ENCODE measurements around the gene MDK. TPM values are rescaled to one million over a fixed set of nuclear protein-coding genes. Genes with fewer than 3 reads are reported as not detected.

The MDK gene
- total and polyA plus RNA-seq, 4 donors, result 2.3 to 41.8 (median 13.5) TPM

- no peaks in the 10 kb centered on the region for H3K27me3 ChIP-seq (ENCODE audit: control insufficient read depth in 4 of 4, insufficient read depth in 4 of 4, low read length in 3 of 4)
- no peaks in the 10 kb centered on the region for H3K4me1 ChIP-seq (ENCODE audit: control insufficient read depth in 4 of 4, insufficient read depth in 4 of 4, low read length in 3 of 4)
- H3K36me3 ChIP-seq (ENCODE audit: control insufficient read depth in 4 of 4, insufficient read depth in 3 of 4, low read depth in 1 of 4, low read length in 3 of 4), result peaks cover 2 to 24% (median 11%) of the 10 kb centered on the region in 4 donors
- DNase-seq (ENCODE audit: low spot score), result no peak
- no peak overlapping the region for H3K27ac ChIP-seq (ENCODE audit: low read depth in 1 of 2, low read length in 2 of 2)
- TF ChIP-seq JUND (IDR thresholded peaks at IDR 0.05), result no peak
- no peak for TF ChIP-seq YY1 (IDR thresholded peaks at IDR 0.05)
- no peak for TF ChIP-seq HNF4G (IDR thresholded peaks at IDR 0.05)
- WGBS, result 90% methylated on average over 4 of the region's 4 CpGs
- no peak overlapping the region for H3K9ac ChIP-seq (ENCODE audit: low read depth in 1 of 2, low read length in 2 of 2)
- H3K4me3 ChIP-seq (ENCODE audit: low read depth in 1 of 3, low read length in 3 of 3), result no peak overlapping the region
- no peaks in the 10 kb centered on the region for H3K9me3 ChIP-seq (ENCODE audit: control insufficient read depth in 4 of 4, low read length in 3 of 4)
These were observed 44.9 kb downstream of the MDK start for GRCh38 chr11:46426233-46426991.

GRCh38 chr11:46427364-46427763 is 45.9 kb downstream of the MDK start:
- Histone ChIP-seq H3K9ac (ENCODE audit: low read depth in 1 of 2, low read length in 2 of 2) (no peak overlapping the region), H3K27ac (ENCODE audit: low read depth in 1 of 2, low read length in 2 of 2) (no peak overlapping the region), H3K36me3 (ENCODE audit: control insufficient read depth in 4 of 4, insufficient read depth in 3 of 4, low read depth in 1 of 4, low read length in 3 of 4) (peaks cover 3 to 28% (median 13%) of the 10 kb centered on the region in 4 donors), H3K9me3 (ENCODE audit: control insufficient read depth in 4 of 4, low read length in 3 of 4) (no peaks in the 10 kb centered on the region), H3K4me1 (ENCODE audit: control insufficient read depth in 4 of 4, insufficient read depth in 4 of 4, low read length in 3 of 4) (no peaks in the 10 kb centered on the region), H3K4me3 (ENCODE audit: low read depth in 1 of 3, low read length in 3 of 3) (no peak overlapping the region), H3K27me3 (ENCODE audit: control insufficient read depth in 4 of 4, insufficient read depth in 4 of 4, low read length in 3 of 4) (no peaks in the 10 kb centered on the region)
- WGBS, result 92% methylated on average over 9 of the region's 9 CpGs
- no peak for TF ChIP-seq FOXA1 (IDR thresholded peaks at IDR 0.05)
- no peak for DNase-seq (ENCODE audit: low spot score)

DNA sequence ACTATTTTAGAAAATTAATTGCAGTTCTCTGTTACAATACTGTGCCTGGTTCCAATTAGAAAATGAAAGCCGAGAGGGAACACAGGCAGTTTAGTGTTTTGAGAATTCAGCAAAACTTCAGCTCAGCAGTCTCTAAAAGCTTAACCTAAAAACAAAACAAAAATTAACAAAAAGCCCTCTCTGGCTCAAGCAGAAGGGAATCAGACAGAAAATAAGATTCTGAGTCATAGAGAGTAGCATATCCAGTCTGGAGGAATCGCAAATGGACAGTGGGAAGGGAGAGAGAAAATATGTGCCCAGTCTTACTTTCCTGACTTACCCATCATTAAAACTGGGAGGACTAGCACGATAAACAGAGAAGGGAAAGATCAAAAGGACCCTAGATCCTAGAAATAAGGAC is 48.2 kb downstream of the MDK start:
- Histone ChIP-seq H3K9me3 (ENCODE audit: control insufficient read depth in 4 of 4, low read length in 3 of 4) (no peaks in the 10 kb centered on the region), H3K4me3 (ENCODE audit: low read depth in 1 of 3, low read length in 3 of 3) (no peak overlapping the region), H3K36me3 (ENCODE audit: control insufficient read depth in 4 of 4, insufficient read depth in 3 of 4, low read depth in 1 of 4, low read length in 3 of 4) (peaks cover 4 to 34% (median 26%) of the 10 kb centered on the region in 4 donors), H3K4me1 (ENCODE audit: control insufficient read depth in 4 of 4, insufficient read depth in 4 of 4, low read length in 3 of 4) (no peaks in the 10 kb centered on the region), H3K9ac (ENCODE audit: low read depth in 1 of 2, low read length in 2 of 2) (no peak overlapping the region), H3K27me3 (ENCODE audit: control insufficient read depth in 4 of 4, insufficient read depth in 4 of 4, low read length in 3 of 4) (no peaks in the 10 kb centered on the region), H3K27ac (ENCODE audit: low read depth in 1 of 2, low read length in 2 of 2) (no peak overlapping the region)
- no peak for TF ChIP-seq GABPA (IDR thresholded peaks at IDR 0.05 in 1 of 2, conservative IDR thresholded peaks at IDR 0.05 in 1 of 2)
- no peak for TF ChIP-seq HNF4A (conservative IDR thresholded peaks at IDR 0.05)
- TF ChIP-seq MAX (IDR thresholded peaks at IDR 0.05), result no peak
- no peak for TF ChIP-seq REST (IDR thresholded peaks at IDR 0.05)
- no peak for TF ChIP-seq RXRA (IDR thresholded peaks at IDR 0.05)
- TF ChIP-seq TAF1 (conservative IDR thresholded peaks at IDR 0.05), result no peak
- TF ChIP-seq, protein P1, sequence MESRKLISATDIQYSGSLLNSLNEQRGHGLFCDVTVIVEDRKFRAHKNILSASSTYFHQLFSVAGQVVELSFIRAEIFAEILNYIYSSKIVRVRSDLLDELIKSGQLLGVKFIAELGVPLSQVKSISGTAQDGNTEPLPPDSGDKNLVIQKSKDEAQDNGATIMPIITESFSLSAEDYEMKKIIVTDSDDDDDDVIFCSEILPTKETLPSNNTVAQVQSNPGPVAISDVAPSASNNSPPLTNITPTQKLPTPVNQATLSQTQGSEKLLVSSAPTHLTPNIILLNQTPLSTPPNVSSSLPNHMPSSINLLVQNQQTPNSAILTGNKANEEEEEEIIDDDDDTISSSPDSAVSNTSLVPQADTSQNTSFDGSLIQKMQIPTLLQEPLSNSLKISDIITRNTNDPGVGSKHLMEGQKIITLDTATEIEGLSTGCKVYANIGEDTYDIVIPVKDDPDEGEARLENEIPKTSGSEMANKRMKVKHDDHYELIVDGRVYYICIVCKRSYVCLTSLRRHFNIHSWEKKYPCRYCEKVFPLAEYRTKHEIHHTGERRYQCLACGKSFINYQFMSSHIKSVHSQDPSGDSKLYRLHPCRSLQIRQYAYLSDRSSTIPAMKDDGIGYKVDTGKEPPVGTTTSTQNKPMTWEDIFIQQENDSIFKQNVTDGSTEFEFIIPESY (IDR thresholded peaks at IDR 0.05), result no peak
- no peak for TF ChIP-seq HNF4G (IDR thresholded peaks at IDR 0.05)
- no peak for DNase-seq (ENCODE audit: low spot score)
- WGBS, result 94% methylated on average over 3 of the region's 3 CpGs
